Naive thymus-derived CD4-positive, alpha-beta T cell (primary cell): ENCODE results near the gene MAPK14. TPM values are rescaled to one million over a fixed set of nuclear protein-coding genes. Genes with fewer than 3 reads are reported as not detected.

Experiments
- ATAC-seq: fragments of 150-1000 bp; cut with Tn5 transposase; 2 replicates; pipeline ENCODE4 v1.10.0; 2021; ENCODE audit warnings: mild to moderate bottlenecking, moderate library complexity
- CTCF ChIA-PET: fragments of 350-600 bp; sonication (Branson Sonifier 250); formaldehyde crosslinking; loops from one replicate; lab custom pipeline; 2021; ENCODE audit warnings: antibody characterized with exemption; lab: Charles Lee
- POLR2A ChIA-PET: fragments of 350-600 bp; sonication (Branson Sonifier 250); formaldehyde crosslinking; loops from one replicate; lab custom pipeline; 2021; ENCODE audit warnings: antibody characterized with exemption, inconsistent platforms; lab: Charles Lee
- DNase-seq, 9 donors: peaks; one replicate each; pipeline versions ENCODE4 v3.0.0 to v3.0.0-alpha.2; 2020 to 2022; ENCODE audit warnings: mixed read lengths in 1 of 9
- H3K27ac ChIP-seq: one replicate; pipeline ENCODE4 v1.7.0; 2013; ENCODE audit warnings: mild to moderate bottlenecking, low read depth, low read length, moderate library complexity
- H3K27me3 ChIP-seq, 2 donors: one replicate each; pipeline ENCODE4 v1.7.0; 2013; ENCODE audit warnings: low read length in 2 of 2, mild to moderate bottlenecking in 2 of 2, moderate library complexity in 2 of 2; ENCODE audit not compliant: control insufficient read depth in 2 of 2, insufficient read depth in 2 of 2
- H3K36me3 ChIP-seq, 3 experiments: 1 replicate in 2 of 3; 2 replicates in 1 of 3; pipeline ENCODE4 v1.7.0; 2013; ENCODE audit warnings: low read length in 3 of 3, mild to moderate bottlenecking in 3 of 3, moderate library complexity in 1 of 3; ENCODE audit not compliant: insufficient read depth in 3 of 3, control insufficient read depth in 2 of 3
- H3K4me1 ChIP-seq, 2 donors: one replicate each; pipeline ENCODE4 v1.7.0; 2013; ENCODE audit warnings: low read length in 2 of 2, mild to moderate bottlenecking in 2 of 2, moderate library complexity in 1 of 2; ENCODE audit not compliant: control insufficient read depth in 2 of 2, insufficient read depth in 2 of 2
- H3K4me3 ChIP-seq: 2 replicates; pipeline ENCODE4 v1.7.0; 2013; ENCODE audit warnings: mild to moderate bottlenecking, low read length
- H3K9me3 ChIP-seq, 3 experiments: 1 replicate in 2 of 3; 2 replicates in 1 of 3; pipeline ENCODE4 v1.7.0; 2013; ENCODE audit warnings: low read length in 3 of 3; ENCODE audit not compliant: control insufficient read depth in 2 of 3
- H3K27ac Mint-ChIP-seq, 9 donors: one replicate each; pipeline ENCODE4 v1.8.0; 2020 to 2022; ENCODE audit warnings: mixed read lengths in 9 of 9, mild to moderate bottlenecking in 8 of 9, moderate library complexity in 5 of 9, inconsistent platforms in 2 of 9
- H3K27me3 Mint-ChIP-seq, 5 donors: one replicate each; pipeline ENCODE4 v1.8.0; 2021 to 2022; ENCODE audit warnings: mixed read lengths in 5 of 5, mild to moderate bottlenecking in 1 of 5
- H3K36me3 Mint-ChIP-seq, 5 donors: one replicate each; pipeline ENCODE4 v1.8.0; 2020 to 2022; ENCODE audit warnings: mixed read lengths in 5 of 5, mild to moderate bottlenecking in 3 of 5, inconsistent platforms in 1 of 5
- H3K4me1 Mint-ChIP-seq, 7 donors: one replicate each; pipeline ENCODE4 v1.8.0; 2020 to 2022; ENCODE audit warnings: mixed read lengths in 7 of 7, mild to moderate bottlenecking in 3 of 7, inconsistent platforms in 1 of 7
- H3K4me3 Mint-ChIP-seq, 10 donors: one replicate each; pipeline ENCODE4 v1.8.0; 2020 to 2022; ENCODE audit warnings: mild to moderate bottlenecking in 10 of 10, mixed read lengths in 10 of 10, moderate library complexity in 6 of 10, inconsistent platforms in 2 of 10
- H3K9me3 Mint-ChIP-seq, 11 donors: one replicate each; pipeline ENCODE4 v1.8.0; 2020 to 2022; ENCODE audit warnings: mixed read lengths in 11 of 11, mild to moderate bottlenecking in 4 of 11, inconsistent platforms in 1 of 11, moderate library complexity in 1 of 11
- intact Hi-C, 2 donors: fragments of 100-400 bp; cut with micrococcal nuclease; formaldehyde crosslinking; loops; one replicate each; pipeline ENCODE4 v1.15.1; 2023
- polyA plus RNA-seq, 2 donors: library from polyadenylated mRNA; unstranded; fragments of 300-500 nt; fragmentation: Illumina TruSeq; gene quantifications; one replicate each; pipeline ENCODE4 v1.2.3, GENCODE V29; 2021
- total RNA-seq, 6 experiments: library from RNA in 5 of 6; stranded (reverse) in 5 of 6; gene quantifications; 1 replicate in 5 of 6; 2 replicates in 1 of 6; pipeline ENCODE4 v1.2.3 and lab custom pipeline; 2021 to 2026

MAPK14 gene
- total and polyA plus RNA-seq, 7 experiments from 2014 or later, result 43.2 to 81.0 (median 60.5) TPM

DNA sequence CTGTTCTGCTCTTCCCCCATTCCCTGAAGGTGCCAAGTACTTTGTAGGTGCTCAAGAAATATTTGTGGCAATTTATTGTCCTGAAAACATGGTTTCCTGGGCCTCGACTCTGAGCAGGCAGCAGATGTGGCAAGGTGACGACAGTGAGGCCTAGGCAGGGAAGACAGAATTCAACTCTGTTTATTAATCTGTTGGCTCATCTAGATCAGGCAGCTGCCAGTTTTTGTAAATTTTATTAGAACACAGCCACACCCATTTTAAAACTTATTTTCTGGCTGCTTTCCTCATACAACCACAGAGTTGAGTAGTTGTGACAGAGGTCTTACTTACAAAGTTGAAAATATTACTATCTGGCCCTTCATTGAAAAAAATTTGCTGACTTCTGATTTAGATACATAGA lies 24.5 kb downstream of the MAPK14 start:
- H3K36me3 ChIP-seq, result peaks cover 0 to 16% (median 5%) of the 10 kb centered on the region in 3 experiments
- H3K4me3 ChIP-seq, result no peak overlapping the region
- no peaks in the 10 kb centered on the region for H3K9me3 ChIP-seq
- H3K4me1 ChIP-seq, result peaks cover 22 to 31% of the 10 kb centered on the region in 2 donors
- no peak overlapping the region for H3K4me3 Mint-ChIP-seq
- ATAC-seq (no peak), DNase-seq (no peak)
- POLR2A ChIA-PET, result no interaction called here
- CTCF ChIA-PET, result interaction anchor here (0.8 to 1.6 kb wide), 3 partner anchors 23 to 43 kb away, joined by 3 to 5 read pairs (median 4); partner anchors contain the start of gene MAPK14
- H3K27ac Mint-ChIP-seq, result no peak overlapping the region
- peaks cover 0 to 2% (median 0%) of the 10 kb centered on the region in 11 donors for H3K9me3 Mint-ChIP-seq
- intact Hi-C loops, result no loop called here
- no peak overlapping the region for H3K27ac ChIP-seq
- peaks cover 0 to 14% (median 3%) of the 10 kb centered on the region in 5 donors for H3K36me3 Mint-ChIP-seq
- H3K27me3 ChIP-seq, result no peaks in the 10 kb centered on the region
- no peaks in the 10 kb centered on the region for H3K27me3 Mint-ChIP-seq
- peaks cover 8 to 33% (median 23%) of the 10 kb centered on the region in 7 donors for H3K4me1 Mint-ChIP-seq

DNA sequence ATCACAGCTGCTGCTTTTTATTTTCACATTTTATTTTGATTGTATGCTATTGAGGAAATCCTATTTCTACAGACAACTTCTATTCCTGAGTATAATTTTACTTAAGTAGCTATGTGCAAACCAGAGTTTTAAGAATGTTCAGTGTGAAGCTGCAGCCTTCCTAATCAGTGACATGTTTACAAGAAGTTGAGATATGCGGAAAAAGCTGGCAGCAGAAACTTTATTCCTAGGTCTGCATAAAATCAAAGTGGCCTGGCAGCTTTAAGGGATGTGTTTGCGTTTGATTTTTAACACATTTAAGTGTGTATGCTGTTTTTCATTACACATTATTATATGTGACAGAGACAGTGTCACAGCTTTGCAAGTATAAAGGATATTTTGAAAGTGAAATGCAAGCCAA lies 26.3 kb downstream of the MAPK14 start:
- DNase-seq (no peak), ATAC-seq (no peak)
- no peak overlapping the region for H3K27ac ChIP-seq
- Mint-ChIP-seq H3K36me3 (peaks cover 0 to 12% (median 4%) of the 10 kb centered on the region in 5 donors), H3K27ac (no peak overlapping the region), H3K4me3 (no peak overlapping the region), H3K4me1 (peaks cover 5 to 40% (median 22%) of the 10 kb centered on the region in 7 donors), H3K9me3 (no peaks in the 10 kb centered on the region), H3K27me3 (no peaks in the 10 kb centered on the region)
- peaks cover 16 to 25% of the 10 kb centered on the region in 2 donors for H3K4me1 ChIP-seq
- POLR2A ChIA-PET, result interaction anchor here (0.5 to 0.9 kb wide), 2 partner anchors 25 to 291 kb away, joined by 3 to 4 read pairs; no protein-coding TSS in a partner anchor
- H3K36me3 ChIP-seq, result peaks cover 0 to 16% (median 5%) of the 10 kb centered on the region in 3 experiments
- H3K4me3 ChIP-seq, result no peak overlapping the region
- H3K27me3 ChIP-seq, result no peaks in the 10 kb centered on the region
- CTCF ChIA-PET, result no interaction called here
- intact Hi-C loops, result loop anchor here in 1 of 2 donors (2.0 kb wide), 1 partner anchor 15 kb away; no protein-coding TSS in a partner anchor
- no peaks in the 10 kb centered on the region for H3K9me3 ChIP-seq

- intact Hi-C loops, result loop anchor here in 1 of 2 donors (2.0 kb wide), 1 partner anchor 14 kb away; no protein-coding TSS in a partner anchor
- CTCF ChIA-PET, result no interaction called here
- Histone ChIP-seq H3K27me3 (no peaks in the 10 kb centered on the region), H3K4me3 (no peak overlapping the region), H3K4me1 (peaks cover 11 to 20% of the 10 kb centered on the region in 2 donors), H3K27ac (no peak overlapping the region), H3K9me3 (no peaks in the 10 kb centered on the region), H3K36me3 (peaks cover 0 to 20% (median 5%) of the 10 kb centered on the region in 3 experiments)
- ATAC-seq (no peak), DNase-seq (no peak)
- H3K9me3 Mint-ChIP-seq, result no peaks in the 10 kb centered on the region
- peak overlapping the region in 1 of 9 donors; percentile 8 for H3K27ac Mint-ChIP-seq
- POLR2A ChIA-PET, result interaction anchor here (0.9 kb wide), 1 partner anchor 26 kb away, joined by 4 read pairs; no protein-coding TSS in a partner anchor
- peaks cover 0 to 15% (median 6%) of the 10 kb centered on the region in 5 donors for H3K36me3 Mint-ChIP-seq
- H3K4me3 Mint-ChIP-seq, result no peak overlapping the region
- H3K4me1 Mint-ChIP-seq, result peaks cover 5 to 43% (median 22%) of the 10 kb centered on the region in 7 donors
- H3K27me3 Mint-ChIP-seq, result no peaks in the 10 kb centered on the region
Measured at GRCh38 chr6:36054415-36054814, 26.8 kb downstream of the MAPK14 start.

GRCh38 chr6:36054956-36055355 lies 27.3 kb downstream of the MAPK14 start:
- Histone ChIP-seq H3K36me3 (peaks cover 0 to 25% (median 11%) of the 10 kb centered on the region in 3 experiments), H3K4me1 (peaks cover 7 to 15% of the 10 kb centered on the region in 2 donors), H3K4me3 (no peak overlapping the region), H3K9me3 (no peaks in the 10 kb centered on the region), H3K27ac (no peak overlapping the region), H3K27me3 (no peaks in the 10 kb centered on the region)
- H3K27ac Mint-ChIP-seq, result peak overlapping the region in 2 of 9 donors; percentile 8 to 84
- DNase-seq (no peak), ATAC-seq (no peak)
- intact Hi-C loops, result loop anchor here in 1 of 2 donors (2.0 kb wide), 1 partner anchor 14 kb away; no protein-coding TSS in a partner anchor
- H3K4me1 Mint-ChIP-seq, result peaks cover 5 to 47% (median 24%) of the 10 kb centered on the region in 7 donors
- POLR2A ChIA-PET, result interaction anchor here (1.2 kb wide), 1 partner anchor 26 kb away, joined by 3 read pairs; no protein-coding TSS in a partner anchor
- no peaks in the 10 kb centered on the region for H3K9me3 Mint-ChIP-seq
- H3K36me3 Mint-ChIP-seq, result peaks cover 0 to 20% (median 12%) of the 10 kb centered on the region in 5 donors
- CTCF ChIA-PET, result interaction anchor here (1.2 kb wide), 1 partner anchor 40 kb away, joined by 9 read pairs; no protein-coding TSS in a partner anchor
- H3K4me3 Mint-ChIP-seq, result peak overlapping the region in 1 of 10 donors; percentile 24
- no peaks in the 10 kb centered on the region for H3K27me3 Mint-ChIP-seq

GRCh38 chr6:36056178-36056577 lies 28.6 kb downstream of the MAPK14 start:
- H3K27ac Mint-ChIP-seq, result peak overlapping the region in 2 of 9 donors; percentile 56 to 75
- POLR2A ChIA-PET, result interaction anchor here (0.7 to 1.2 kb wide), 5 partner anchors 15 to 448 kb away, joined by 3 to 4 read pairs (median 3); no protein-coding TSS in a partner anchor
- Histone ChIP-seq H3K36me3 (peaks cover 0 to 33% (median 12%) of the 10 kb centered on the region in 3 experiments), H3K4me3 (no peak overlapping the region), H3K27me3 (no peaks in the 10 kb centered on the region), H3K9me3 (no peaks in the 10 kb centered on the region), H3K27ac (no peak overlapping the region), H3K4me1 (peaks cover 0 to 6% of the 10 kb centered on the region in 2 donors)
- intact Hi-C loops, result no loop called here
- ATAC-seq (no peak), DNase-seq (no peak)
- no peak overlapping the region for H3K4me3 Mint-ChIP-seq
- H3K36me3 Mint-ChIP-seq, result peaks cover 0 to 31% (median 23%) of the 10 kb centered on the region in 5 donors
- CTCF ChIA-PET, result interaction anchor here (0.6 to 1.2 kb wide), 2 partner anchors 39 to 52 kb away, joined by 4 to 9 read pairs; no protein-coding TSS in a partner anchor
- no peaks in the 10 kb centered on the region for H3K27me3 Mint-ChIP-seq
- peaks cover 5 to 58% (median 36%) of the 10 kb centered on the region in 7 donors for H3K4me1 Mint-ChIP-seq
- H3K9me3 Mint-ChIP-seq, result no peaks in the 10 kb centered on the region

GRCh38 chr6:36061236-36061635 lies 33.6 kb downstream of the MAPK14 start:
- no peaks in the 10 kb centered on the region for H3K9me3 ChIP-seq
- no peaks in the 10 kb centered on the region for H3K27me3 Mint-ChIP-seq
- no peak overlapping the region for H3K4me3 Mint-ChIP-seq

More at GRCh38 chr6:36061236-36061635, 33.6 kb downstream of the MAPK14 start:
- intact Hi-C loops, result no loop called here
- peaks cover 0 to 7% of the 10 kb centered on the region in 2 donors for H3K4me1 ChIP-seq
- ATAC-seq, result no peak
- no peak for DNase-seq
- no peak overlapping the region for H3K27ac ChIP-seq
- peaks cover 0 to 17% (median 7%) of the 10 kb centered on the region in 3 experiments for H3K36me3 ChIP-seq
- ChIA-PET POLR2A (no interaction called here), CTCF (no interaction called here)
- Mint-ChIP-seq H3K36me3 (peaks cover 0 to 44% (median 32%) of the 10 kb centered on the region in 5 donors), H3K9me3 (no peaks in the 10 kb centered on the region), H3K27ac (no peak overlapping the region), H3K4me1 (peaks cover 24 to 77% (median 52%) of the 10 kb centered on the region in 7 donors)
- H3K27me3 ChIP-seq, result no peaks in the 10 kb centered on the region
- no peak overlapping the region for H3K4me3 ChIP-seq
